K562 (cell line): ENCODE measurements around the gene TAS1R3. TPM values are rescaled to one million over a fixed set of nuclear protein-coding genes. Genes with fewer than 3 reads are reported as not detected.

Experiments used
- CREM ChIP-seq: IDR thresholded peaks from 2 replicates; pipeline ENCODE4 v1.6.1; 2014; ENCODE audit warnings: antibody characterized with exemption, low read depth
- ESRRA ChIP-seq: fragments of 450-650 bp; IDR thresholded peaks from 2 replicates; pipeline ENCODE4 v1.6.1; 2014; ENCODE audit warnings: low read depth, mild to moderate bottlenecking, moderate library complexity, borderline replicate concordance
- HIVEP1 ChIP-seq: fragments of 250-450 bp; sonication (Bioruptor Pico); IDR thresholded peaks from 2 replicates; pipeline ENCODE4 v1.4.0; 2020; ENCODE audit warnings: mild to moderate bottlenecking
- MEF2A ChIP-seq: IDR thresholded peaks from 2 replicates; pipeline ENCODE4 v1.6.1; 2011; ENCODE audit warnings: low read depth, mild to moderate bottlenecking, low read length, moderate library complexity; ENCODE audit not compliant: control insufficient read depth
- MTA2 ChIP-seq: fragments of 450-650 bp; IDR thresholded peaks from 2 replicates; pipeline ENCODE4 v1.6.1; 2016; ENCODE audit warnings: low read depth
- NR2F6 ChIP-seq: fragments of 450-650 bp; formaldehyde crosslinking; IDR thresholded peaks from 2 replicates; pipeline ENCODE4 v1.4.0; 2020; ENCODE audit warnings: mild to moderate bottlenecking
- POLR2AphosphoS5 ChIP-seq: IDR thresholded peaks from 2 replicates; pipeline ENCODE4 v1.6.1; 2011; ENCODE audit warnings: mild to moderate bottlenecking, low read depth, low read length, moderate library complexity; ENCODE audit not compliant: control insufficient read depth, insufficient read depth
- SAP30 ChIP-seq: fragments of 200-600 bp; sonication (generic); IDR thresholded peaks from 2 replicates; pipeline ENCODE4 v1.6.1; 2012; ENCODE audit warnings: borderline replicate concordance, low read depth, mild to moderate bottlenecking, moderate library complexity, low read length, control low read depth, inconsistent platforms; ENCODE audit not compliant: insufficient read depth, poor library complexity, severe bottlenecking
- TAL1 ChIP-seq: fragments of 450-650 bp; IDR thresholded peaks from 2 replicates; pipeline ENCODE4 v1.6.1; 2016; ENCODE audit warnings: mild to moderate bottlenecking
- TFAM ChIP-seq: fragments of 250-450 bp; sonication (Bioruptor Pico); conservative IDR thresholded peaks from 2 replicates; pipeline ENCODE4 v1.5.0; 2021; ENCODE audit warnings: mild to moderate bottlenecking, moderate library complexity
- ZBTB11 ChIP-seq, 3 experiments: fragments of 200-800 bp in 1 of 3; fragments of 250-450 bp in 1 of 3; fragments of 450-650 bp in 1 of 3; sonication (Bioruptor Pico) in 1 of 3; sonication (Bioruptor generic) in 1 of 3; formaldehyde crosslinking in 1 of 3; IDR thresholded peaks; 2 replicates each; pipeline versions ENCODE4 v1.6.1 to v1.8.0; 2016 to 2022; ENCODE audit warnings: mild to moderate bottlenecking in 2 of 3, missing genetic modification characterization in 2 of 3, missing compliant biosample characterization in 1 of 3, moderate library complexity in 1 of 3
- ZNF57 ChIP-seq: fragments of 450-650 bp; formaldehyde crosslinking; IDR thresholded peaks from 2 replicates; pipeline ENCODE4 v1.4.0; 2020; ENCODE audit warnings: mild to moderate bottlenecking, moderate library complexity
- polyA plus RNA-seq, 8 experiments: library from polyadenylated mRNA; depleted of rRNA in 4 of 8; stranded (reverse) in 5 of 8; unstranded in 3 of 8; fragments of >200 nt; fragmentation: Nextera tagmentation in 2 of 8; fragmentation: Illumina TruSeq in 1 of 8; extraction: Ambion mirVana in 2 of 8; extraction: Trizol in 1 of 8; gene quantifications; 2 replicates each; pipeline versions ENCODE4 v1.2.1 to v1.2.3, GENCODE V29; 2011 to 2014; ENCODE audit warnings: inconsistent platforms in 1 of 8, missing spikeins in 1 of 8
- total RNA-seq, 7 experiments: library from RNA; depleted of rRNA in 6 of 7; stranded (reverse); fragments of >200 nt in 6 of 7; fragmentation: Illumina TruSeq in 2 of 7; extraction: Trizol in 2 of 7; gene quantifications; 2 replicates each; pipeline versions ENCODE4 v1.2.1 to v1.2.3, GENCODE V29; 2011 to 2021; ENCODE audit warnings: low replicate concordance in 1 of 7
- TF ChIP-seq, protein P1 (sequence below): fragments of 250-450 bp; sonication (Bioruptor Pico); IDR thresholded peaks from 2 replicates; pipeline ENCODE4 v1.4.0; 2020; ENCODE audit warnings: mild to moderate bottlenecking, moderate library complexity
- TF ChIP-seq, protein P2 (sequence below), 2 experiments: fragments of 450-650 bp; conservative IDR thresholded peaks; 2 replicates each; pipeline ENCODE4 v1.6.1; 2017; ENCODE audit warnings: mild to moderate bottlenecking in 2 of 2, moderate library complexity in 2 of 2
- TF ChIP-seq, protein P3 (sequence below): sonication (generic); IDR thresholded peaks from 2 replicates; pipeline ENCODE4 v1.6.1; 2016
- TF ChIP-seq, protein P4 (sequence below), 2 experiments: fragments of 450-650 bp in 1 of 2; sonication (generic) in 1 of 2; formaldehyde crosslinking in 1 of 2; IDR thresholded peaks in 1 of 2; conservative IDR thresholded peaks in 1 of 2; 2 replicates each; pipeline versions ENCODE4 v1.6.1 to v1.8.1; 2016 to 2023; ENCODE audit warnings: mild to moderate bottlenecking in 2 of 2, moderate library complexity in 2 of 2, inconsistent platforms in 1 of 2, missing genetic modification reagents in 1 of 2

The TAS1R3 gene
- total and polyA plus RNA-seq, 9 of the 15 experiments (the other 6 are each of a cell fraction or from before 2014, with no cell fraction given) = 0.07 to 0.13 TPM; not detected in 7

DNA sequence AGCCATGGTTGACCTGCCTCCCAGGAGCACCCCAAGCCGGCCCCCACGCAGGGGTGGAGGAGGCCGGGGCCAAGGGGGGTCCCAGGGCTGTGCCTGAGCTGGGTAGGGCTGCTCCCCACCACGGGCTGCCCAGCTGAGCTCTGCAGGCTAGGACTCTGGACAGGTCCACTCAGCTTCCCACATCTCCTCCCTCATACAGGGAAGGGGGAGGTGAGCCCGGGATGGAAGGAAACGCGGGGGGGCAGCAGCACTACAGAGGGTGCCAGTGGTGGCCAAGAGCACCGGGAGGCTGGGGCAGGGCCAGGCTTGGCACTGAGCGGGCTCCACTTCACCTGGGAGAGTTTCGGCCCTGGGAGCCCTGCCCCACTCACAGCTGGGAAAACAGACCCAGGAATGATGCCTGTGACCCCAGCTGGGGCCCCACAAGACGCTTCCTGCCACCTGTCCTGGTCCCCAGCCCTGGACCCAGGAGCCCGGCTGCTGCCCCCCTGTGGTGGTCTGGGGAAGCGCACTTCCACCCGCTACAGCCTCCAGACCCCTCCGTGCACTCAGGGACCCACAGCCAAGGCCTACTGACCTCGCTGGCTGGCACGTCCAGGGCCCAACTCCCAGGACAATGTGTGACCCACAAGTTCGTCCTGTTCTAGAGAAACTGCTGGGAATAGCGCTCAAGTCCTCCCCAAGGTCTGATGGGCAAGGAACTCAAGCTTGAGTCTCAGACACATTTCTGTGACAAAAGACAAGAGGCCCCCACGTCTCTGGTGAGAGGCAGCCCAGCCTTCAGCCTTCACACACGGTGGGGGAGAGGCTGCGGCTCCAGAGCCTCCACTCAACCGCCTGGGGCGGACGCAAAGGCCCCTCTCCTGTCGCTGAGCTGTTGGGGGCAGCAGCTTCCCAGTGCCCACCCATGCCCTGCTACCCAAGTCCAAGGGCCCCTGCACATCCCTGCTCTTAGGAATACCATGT, 40.9 kb downstream of the TAS1R3 start (continued):
- peak in 1 of 3 experiments; percentile 64; a peak in 2 of 6 replicates for TF ChIP-seq ZBTB11 (CRISPR knock-in tag; IDR thresholded peaks at IDR 0.05)
- no peak for TF ChIP-seq NR2F6
- no peak for TF ChIP-seq SAP30
- TF ChIP-seq, protein P1, sequence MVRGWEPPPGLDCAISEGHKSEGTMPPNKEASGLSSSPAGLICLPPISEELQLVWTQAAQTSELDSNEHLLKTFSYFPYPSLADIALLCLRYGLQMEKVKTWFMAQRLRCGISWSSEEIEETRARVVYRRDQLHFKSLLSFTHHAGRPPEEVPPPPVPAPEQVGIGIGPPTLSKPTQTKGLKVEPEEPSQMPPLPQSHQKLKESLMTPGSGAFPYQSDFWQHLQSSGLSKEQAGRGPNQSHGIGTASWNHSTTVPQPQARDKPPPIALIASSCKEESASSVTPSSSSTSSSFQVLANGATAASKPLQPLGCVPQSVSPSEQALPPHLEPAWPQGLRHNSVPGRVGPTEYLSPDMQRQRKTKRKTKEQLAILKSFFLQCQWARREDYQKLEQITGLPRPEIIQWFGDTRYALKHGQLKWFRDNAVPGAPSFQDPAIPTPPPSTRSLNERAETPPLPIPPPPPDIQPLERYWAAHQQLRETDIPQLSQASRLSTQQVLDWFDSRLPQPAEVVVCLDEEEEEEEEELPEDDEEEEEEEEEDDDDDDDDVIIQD = no peak
- TF ChIP-seq, protein P2, sequence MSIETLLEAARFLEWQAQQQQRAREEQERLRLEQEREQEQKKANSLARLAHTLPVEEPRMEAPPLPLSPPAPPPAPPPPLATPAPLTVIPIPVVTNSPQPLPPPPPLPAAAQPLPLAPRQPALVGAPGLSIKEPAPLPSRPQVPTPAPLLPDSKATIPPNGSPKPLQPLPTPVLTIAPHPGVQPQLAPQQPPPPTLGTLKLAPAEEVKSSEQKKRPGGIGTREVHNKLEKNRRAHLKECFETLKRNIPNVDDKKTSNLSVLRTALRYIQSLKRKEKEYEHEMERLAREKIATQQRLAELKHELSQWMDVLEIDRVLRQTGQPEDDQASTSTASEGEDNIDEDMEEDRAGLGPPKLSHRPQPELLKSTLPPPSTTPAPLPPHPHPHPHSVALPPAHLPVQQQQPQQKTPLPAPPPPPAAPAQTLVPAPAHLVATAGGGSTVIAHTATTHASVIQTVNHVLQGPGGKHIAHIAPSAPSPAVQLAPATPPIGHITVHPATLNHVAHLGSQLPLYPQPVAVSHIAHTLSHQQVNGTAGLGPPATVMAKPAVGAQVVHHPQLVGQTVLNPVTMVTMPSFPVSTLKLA (conservative IDR thresholded peaks at IDR 0.05) = no peak
- 0 out of 2 replicates have a peak, but pooled peaks have one; percentile 27 for TF ChIP-seq CREM
- no peak; the same call in 1 of the 2 replicates for TF ChIP-seq ZNF57
- no peak for TF ChIP-seq TAL1
- TF ChIP-seq ESRRA = no peak
- TF ChIP-seq, protein P3, sequence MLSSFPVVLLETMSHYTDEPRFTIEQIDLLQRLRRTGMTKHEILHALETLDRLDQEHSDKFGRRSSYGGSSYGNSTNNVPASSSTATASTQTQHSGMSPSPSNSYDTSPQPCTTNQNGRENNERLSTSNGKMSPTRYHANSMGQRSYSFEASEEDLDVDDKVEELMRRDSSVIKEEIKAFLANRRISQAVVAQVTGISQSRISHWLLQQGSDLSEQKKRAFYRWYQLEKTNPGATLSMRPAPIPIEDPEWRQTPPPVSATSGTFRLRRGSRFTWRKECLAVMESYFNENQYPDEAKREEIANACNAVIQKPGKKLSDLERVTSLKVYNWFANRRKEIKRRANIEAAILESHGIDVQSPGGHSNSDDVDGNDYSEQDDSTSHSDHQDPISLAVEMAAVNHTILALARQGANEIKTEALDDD = no peak
- no peak for TF ChIP-seq TFAM (CRISPR knock-in tag)
- no peak for TF ChIP-seq MEF2A
- TF ChIP-seq MTA2 = no peak
- no peak for TF ChIP-seq HIVEP1 (CRISPR knock-in tag)
- TF ChIP-seq POLR2AphosphoS5 = peak; percentile 56; the same call in 1 of the 2 replicates
- TF ChIP-seq, protein P4, sequence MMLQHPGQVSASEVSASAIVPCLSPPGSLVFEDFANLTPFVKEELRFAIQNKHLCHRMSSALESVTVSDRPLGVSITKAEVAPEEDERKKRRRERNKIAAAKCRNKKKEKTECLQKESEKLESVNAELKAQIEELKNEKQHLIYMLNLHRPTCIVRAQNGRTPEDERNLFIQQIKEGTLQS (IDR thresholded peaks at IDR 0.05) = no peak
- TF ChIP-seq, protein P4 (CRISPR knock-in tag; conservative IDR thresholded peaks at IDR 0.05) = no peak
